NCI-H1417 treated with DMSO at 0.1 percent for 48 hours (cell line): ENCODE measurements around the gene RGP1.

ENCODE experiments used
- DNase-seq: peaks from one replicate; lab custom pipeline; 2025; lab: John Stamatoyannopoulos, UW

The RGP1 gene

GRCh38 chr9:35748858-35749514, at the start of gene RGP1, which contains the start of gene GBA2:
RGP1 (plus strand) TSS chr9:35749287; CDS start chr9:35749756, 469 bp downstream.
GBA2 (minus strand) TSS chr9:35749228; CDS start chr9:35748704, 524 bp downstream.
- no peak for DNase-seq

- no peak for DNase-seq
Observed at GRCh38 chr9:35700031-35700430, 49.1 kb upstream of the RGP1 start.

GRCh38 chr9:35700942-35701341, 48.1 kb upstream of the RGP1 start:
- no peak for DNase-seq

- no peak for DNase-seq
Observed at GRCh38 chr9:35702696-35703095, 46.4 kb upstream of the RGP1 start.

GRCh38 chr9:35703906-35704672, 45.0 kb upstream of the RGP1 start:
- DNase-seq = no peak

- no peak for DNase-seq
Observed at GRCh38 chr9:35705372-35705771, 43.7 kb upstream of the RGP1 start.

GRCh38 chr9:35705836-35706430, 43.2 kb upstream of the RGP1 start:
- DNase-seq = no peak

GRCh38 chr9:35706951-35707350, 42.1 kb upstream of the RGP1 start:
- DNase-seq = no peak

GRCh38 chr9:35708146-35708545, 40.9 kb upstream of the RGP1 start:
- DNase-seq = no peak

GRCh38 chr9:35710818-35711500, 38.1 kb upstream of the RGP1 start:
- DNase-seq = no peak

- no peak for DNase-seq
Observed at GRCh38 chr9:35711501-35712428, 37.3 kb upstream of the RGP1 start.

GRCh38 chr9:35712762-35713400, 36.2 kb upstream of the RGP1 start:
- no peak for DNase-seq

GRCh38 chr9:35713578-35713977, 35.5 kb upstream of the RGP1 start:
- no peak for DNase-seq

- DNase-seq = no peak
Observed at GRCh38 chr9:35714123-35714522, 35.0 kb upstream of the RGP1 start.

- DNase-seq = no peak
Observed at GRCh38 chr9:35714579-35715252, 34.4 kb upstream of the RGP1 start.

GRCh38 chr9:35716230-35716629, 32.9 kb upstream of the RGP1 start:
- no peak for DNase-seq

GRCh38 chr9:35717132-35717870, 31.8 kb upstream of the RGP1 start:
- DNase-seq = no peak

GRCh38 chr9:35718721-35719511, 30.2 kb upstream of the RGP1 start:
- no peak for DNase-seq

- DNase-seq = no peak
Observed at GRCh38 chr9:35719546-35719945, 29.5 kb upstream of the RGP1 start.
